ENCODE results near the gene PTCD1. TPM values are rescaled to one million over a fixed set of nuclear protein-coding genes. Genes with fewer than 3 reads are reported as not detected.
"Not testable (repeated sequence)": the region's sequence is repeated elsewhere in the genome, so short reads cannot be mapped to it uniquely, and the experiment has no call there.

Gene PTCD1
- total RNA-seq, 2 experiments from 2014 or later = 10.7 to 11.1 TPM

DNA sequence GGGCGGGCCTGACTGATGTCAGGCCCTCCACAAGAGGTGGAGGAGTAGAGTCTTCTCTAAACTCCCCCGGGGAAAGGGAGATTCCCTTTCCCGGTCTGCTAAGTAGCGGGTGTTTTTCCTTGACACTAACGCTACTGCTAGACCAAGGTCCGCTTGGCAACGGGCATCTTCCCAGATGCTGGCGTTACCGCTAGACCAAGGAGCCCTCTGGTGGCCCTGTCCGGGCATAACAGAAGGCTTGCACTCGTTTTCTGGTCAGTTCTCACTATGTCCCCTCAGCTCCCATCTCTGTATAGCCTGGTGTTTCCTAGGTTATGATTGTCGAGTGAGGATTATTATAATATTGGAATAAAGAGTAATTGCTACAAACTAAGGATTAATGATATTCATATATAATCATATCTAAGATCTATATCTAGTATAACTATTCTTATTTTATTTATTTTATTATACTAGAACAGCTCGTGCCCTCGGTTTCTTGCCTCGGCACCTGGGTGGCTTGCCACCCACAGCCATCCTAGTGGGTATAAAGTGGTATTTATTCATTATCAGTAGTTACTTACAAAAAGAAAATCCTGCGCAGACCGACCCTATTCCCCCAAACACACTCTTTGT, 23.0 kb downstream of the PTCD1 start:
- Mint-ChIP-seq H3K36me3 (peaks cover 31% of the 10 kb centered on the region), H3K4me1 (peaks cover 11% of the 10 kb centered on the region)
- H3K27me3 Mint-ChIP-seq; DNase-seq; ATAC-seq (ENCODE audit: low read depth); POLR2A ChIA-PET; H3K27ac Mint-ChIP-seq; H3K9me3 Mint-ChIP-seq; H3K4me3 Mint-ChIP-seq: not testable (repeated sequence)

DNA sequence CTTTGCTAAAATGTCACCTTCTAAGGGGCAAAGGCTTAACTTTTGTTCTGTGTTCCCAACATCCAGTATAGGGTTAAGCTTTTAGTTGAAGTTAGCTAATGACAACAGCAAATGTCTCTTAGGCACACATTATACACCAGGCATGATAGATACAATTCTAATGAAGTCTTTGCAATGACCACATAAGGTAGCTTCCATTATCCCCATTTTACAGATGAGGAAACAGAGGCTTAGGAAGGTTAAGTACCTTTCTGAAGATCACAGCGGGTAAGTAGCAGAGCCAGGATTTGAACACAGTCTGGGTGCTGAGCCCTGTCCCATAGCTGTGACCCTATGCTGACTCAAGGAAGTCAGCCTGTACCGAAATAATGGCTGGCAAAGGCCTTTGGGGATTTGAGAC, 28.0 kb downstream of the PTCD1 start:
- Mint-ChIP-seq H3K27me3 (no peaks in the 10 kb centered on the region), H3K9me3 (no peaks in the 10 kb centered on the region), H3K4me3 (peak overlapping the region; percentile 92), H3K4me1 (peaks cover 25% of the 10 kb centered on the region), H3K27ac (no peak overlapping the region), H3K36me3 (peaks cover 21% of the 10 kb centered on the region)
- POLR2A ChIA-PET = interaction anchor here (6.5 kb wide), 1 partner anchor 19 kb away, joined by 67 read pairs; no protein-coding TSS in a partner anchor
- ATAC-seq (ENCODE audit: low read depth) = no peak
- no peak for DNase-seq

DNA sequence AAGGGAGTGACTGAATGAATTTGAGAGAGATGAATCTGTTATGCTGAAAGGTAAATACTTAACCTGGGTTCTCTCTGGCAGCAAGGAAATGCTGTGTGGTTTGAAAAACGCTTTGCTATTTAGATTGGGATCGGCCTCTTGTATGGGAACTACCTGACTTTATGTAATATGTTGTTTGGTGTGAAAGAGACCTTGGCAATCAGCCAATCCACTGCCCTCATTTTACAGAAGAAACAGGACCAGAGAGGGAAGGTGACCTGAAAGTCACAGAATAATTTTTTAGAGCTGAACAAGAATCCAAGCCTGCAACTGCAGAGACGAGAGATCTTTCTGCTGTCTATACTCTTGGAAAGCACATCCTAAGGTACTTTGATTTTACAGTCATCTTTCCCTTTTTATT, 28.8 kb downstream of the PTCD1 start:
- peaks cover 16% of the 10 kb centered on the region for H3K36me3 Mint-ChIP-seq

DNA sequence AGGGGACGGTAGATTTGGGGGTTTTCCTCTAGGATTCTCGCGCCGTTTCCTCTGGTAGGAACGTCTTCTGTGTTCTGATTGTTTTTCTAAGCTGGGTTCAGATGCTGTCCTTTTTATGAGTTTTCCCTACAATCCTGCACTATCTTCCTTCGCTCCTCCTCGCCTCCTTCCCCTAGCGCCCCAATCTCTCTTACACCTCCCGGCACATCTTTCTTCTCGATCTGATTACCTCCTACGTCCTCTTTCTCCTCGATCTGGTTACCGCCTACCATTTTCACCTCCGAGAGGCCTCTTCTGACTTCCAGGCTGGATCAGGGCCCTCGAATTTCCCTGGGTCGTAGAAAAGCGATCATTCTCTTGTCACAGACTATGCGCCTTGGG, 29.4 kb downstream of the PTCD1 start:
- DNase-seq (no peak), ATAC-seq (ENCODE audit: low read depth) (peak; percentile 9)
- Mint-ChIP-seq H3K27me3 (no peaks in the 10 kb centered on the region), H3K27ac (peak overlapping the region; percentile 89), H3K4me3 (peak overlapping the region; percentile 92), H3K36me3 (peaks cover 17% of the 10 kb centered on the region), H3K9me3 (no peaks in the 10 kb centered on the region), H3K4me1 (peaks cover 30% of the 10 kb centered on the region)
- POLR2A ChIA-PET = interaction anchor here (0.6 to 6.5 kb wide), 28 partner anchors 7 to 1549 kb away, joined by 3 to 67 read pairs (median 5); partner anchors contain the start of genes AP4M1, ARPC1A, ARPC1B and ATP5MF

More for the DNA sequence above, 28.8 kb downstream of the PTCD1 start:
- DNase-seq (no peak), ATAC-seq (ENCODE audit: low read depth) (no peak)
- Mint-ChIP-seq H3K4me3 (peak overlapping the region; percentile 92), H3K9me3 (no peaks in the 10 kb centered on the region), H3K27ac (peak overlapping the region; percentile 89), H3K27me3 (no peaks in the 10 kb centered on the region), H3K4me1 (peaks cover 26% of the 10 kb centered on the region)
- POLR2A ChIA-PET = interaction anchor here (1.4 to 6.5 kb wide), 7 partner anchors 10 to 691 kb away, joined by 5 to 67 read pairs (median 11); partner anchors contain the start of genes AP4M1, ARPC1B, CPSF4 and MCM7

DNA sequence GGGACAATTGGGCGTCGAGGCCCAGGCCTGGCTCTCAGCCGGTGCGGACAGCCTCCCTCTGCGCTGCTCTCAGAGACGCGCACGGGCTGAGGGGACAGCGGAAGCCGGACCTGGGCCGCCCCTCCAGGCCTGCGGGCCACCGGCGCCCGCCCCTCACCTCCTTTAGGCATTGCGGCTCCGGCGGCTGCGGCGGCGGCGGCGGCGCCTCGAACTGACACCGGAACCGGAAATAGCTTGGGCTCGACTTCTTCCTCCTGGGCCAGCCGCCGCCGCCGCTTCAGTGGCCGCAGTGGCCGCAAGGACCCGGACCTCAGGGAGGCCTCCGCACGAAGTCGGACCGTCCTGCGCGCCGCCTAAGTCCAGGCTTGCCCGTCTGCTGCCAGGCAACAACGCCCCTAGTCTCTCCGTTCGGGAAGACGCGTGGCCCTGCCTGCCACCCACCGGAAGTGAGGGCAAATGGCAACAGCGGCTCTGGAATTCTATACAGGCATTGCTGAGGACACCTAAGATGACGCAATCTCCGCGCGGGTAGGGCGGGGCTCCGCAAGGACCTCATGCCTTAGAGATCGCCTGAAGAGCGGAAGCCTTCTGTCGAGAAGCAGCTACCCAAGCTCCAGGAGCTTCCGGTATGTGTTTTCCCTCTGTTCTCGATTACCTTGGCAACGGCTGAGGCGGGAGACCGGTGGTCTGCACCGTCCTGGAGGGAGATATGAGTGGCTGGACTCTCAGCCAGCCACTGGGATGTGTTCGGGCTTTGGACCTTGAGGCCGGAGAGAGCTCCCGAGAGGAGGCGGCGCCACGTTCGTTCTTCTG, 30.0 kb downstream of the PTCD1 start, which contains the start of the genes BUD31 and PDAP1:
Gene BUD31 (plus strand): TSS at position 591 of the 813 bp plus-strand sequence. CDS start 2,124 bp downstream, outside the sequence.
Gene PDAP1 (minus strand): TSS at position 219 of the 813 bp plus-strand sequence. CDS start 49 bp downstream, at position 170.
- Mint-ChIP-seq H3K9me3 (no peaks in the 10 kb centered on the region), H3K4me3 (peak within 1 kb of the TSS; percentile 92), H3K4me1 (peaks cover 32% of the 10 kb centered on the region), H3K27ac (peak within 1 kb of the TSS; percentile 89), H3K27me3 (no peaks in the 10 kb centered on the region), H3K36me3 (peaks cover 20% of the 10 kb centered on the region)
- DNase-seq (peak; percentile 93), ATAC-seq (ENCODE audit: low read depth) (peak; percentile 82)
- POLR2A ChIA-PET = interaction anchor here (0.6 to 6.5 kb wide), 28 partner anchors 7 to 1548 kb away, joined by 3 to 67 read pairs (median 5); partner anchors contain the start of genes AP4M1, ARPC1A, ARPC1B and ATP5MF

DNA sequence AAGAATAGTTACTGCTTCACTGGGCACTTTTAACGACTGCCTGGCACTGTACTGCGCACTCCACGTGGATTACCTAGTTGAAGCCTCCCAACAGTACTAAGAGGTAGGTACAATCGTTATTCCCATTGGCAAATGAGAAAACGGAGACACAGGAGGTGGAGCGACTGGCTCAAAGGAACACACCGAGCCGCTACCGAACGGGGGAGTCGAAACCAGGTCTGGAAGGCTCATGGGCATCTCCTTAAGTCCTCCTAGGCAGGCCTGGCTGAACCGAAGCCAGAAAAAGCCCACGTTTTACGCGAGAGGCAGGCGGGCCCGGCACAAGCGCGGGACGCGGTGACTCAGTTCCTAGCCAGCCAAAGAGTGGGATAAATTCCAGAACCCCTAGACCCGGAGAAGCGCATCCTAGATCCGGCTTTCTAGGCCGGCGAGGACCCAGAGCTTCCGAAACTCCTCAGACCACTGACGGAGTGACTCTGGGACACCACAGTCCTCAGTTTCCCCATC, 30.7 kb downstream of the PTCD1 start:
- ATAC-seq (ENCODE audit: low read depth) = peak; percentile 5
- Mint-ChIP-seq H3K27ac (peak overlapping the region; percentile 89), H3K9me3 (no peaks in the 10 kb centered on the region), H3K36me3 (peaks cover 25% of the 10 kb centered on the region), H3K4me3 (peak overlapping the region; percentile 92), H3K27me3 (no peaks in the 10 kb centered on the region), H3K4me1 (peaks cover 35% of the 10 kb centered on the region)
- POLR2A ChIA-PET = interaction anchor here (1.2 to 6.5 kb wide), 13 partner anchors 9 to 209 kb away, joined by 3 to 67 read pairs (median 10); partner anchors contain the start of genes ARPC1B, ATP5MF, CPSF4 and PTCD1
- DNase-seq = no peak

DNA sequence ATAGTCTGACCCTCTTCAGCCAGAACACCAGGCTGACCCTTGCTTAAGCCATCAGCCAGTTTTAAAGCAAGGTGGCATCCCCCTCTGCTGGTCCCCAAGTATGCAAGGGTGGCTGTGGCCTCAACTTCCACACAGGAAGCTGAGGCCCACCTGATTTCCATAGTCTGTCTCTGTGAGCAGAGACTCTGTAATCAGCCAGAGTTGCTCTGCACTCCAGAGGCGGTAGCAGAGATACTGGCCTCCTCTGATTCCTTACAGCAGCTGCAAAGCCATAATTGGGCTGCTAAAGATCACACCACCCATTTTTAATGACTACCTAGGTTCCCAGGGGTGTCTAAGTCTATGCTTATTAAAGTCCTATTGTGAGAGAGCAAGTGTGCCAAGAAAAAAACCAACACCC, 32.0 kb downstream of the PTCD1 start:
- peaks cover 35% of the 10 kb centered on the region for H3K4me1 Mint-ChIP-seq
- peaks cover 21% of the 10 kb centered on the region for H3K36me3 Mint-ChIP-seq
- H3K9me3 Mint-ChIP-seq = no peaks in the 10 kb centered on the region
- H3K27ac Mint-ChIP-seq = peak overlapping the region; percentile 69
- ATAC-seq (ENCODE audit: low read depth) = no peak
- POLR2A ChIA-PET = interaction anchor here (0.9 to 6.5 kb wide), 7 partner anchors 7 to 210 kb away, joined by 3 to 67 read pairs (median 3); partner anchors contain the start of genes CPSF4, PTCD1 and ZSCAN25
- H3K27me3 Mint-ChIP-seq = no peaks in the 10 kb centered on the region
- peak overlapping the region; percentile 92 for H3K4me3 Mint-ChIP-seq
- no peak for DNase-seq

DNA sequence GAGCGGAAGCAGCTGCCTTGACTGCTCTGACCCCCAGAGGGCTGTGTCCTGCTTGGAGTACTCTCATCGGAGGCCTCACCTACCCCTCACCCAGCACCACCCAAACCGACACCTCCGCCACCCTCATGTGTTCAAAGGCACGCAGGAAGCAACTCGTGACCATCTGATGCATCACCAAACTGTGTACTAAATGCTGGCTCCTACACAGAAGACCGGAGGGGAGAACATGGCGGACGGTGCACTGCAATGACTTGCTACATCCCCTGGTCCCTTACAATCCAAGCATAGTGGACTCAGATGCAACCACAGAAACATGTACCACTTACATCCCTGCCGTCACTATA, 33.6 kb downstream of the PTCD1 start:
- ATAC-seq (ENCODE audit: low read depth) (no peak), DNase-seq (no peak)
- POLR2A ChIA-PET = interaction anchor here (6.5 kb wide), 1 partner anchor 13 kb away, joined by 67 read pairs; no protein-coding TSS in a partner anchor
- no peaks in the 10 kb centered on the region for H3K9me3 Mint-ChIP-seq
- H3K4me3 Mint-ChIP-seq = no peak overlapping the region
- no peak overlapping the region for H3K27ac Mint-ChIP-seq
- no peaks in the 10 kb centered on the region for H3K27me3 Mint-ChIP-seq
- peaks cover 24% of the 10 kb centered on the region for H3K4me1 Mint-ChIP-seq
- H3K36me3 Mint-ChIP-seq = peaks cover 20% of the 10 kb centered on the region

DNA sequence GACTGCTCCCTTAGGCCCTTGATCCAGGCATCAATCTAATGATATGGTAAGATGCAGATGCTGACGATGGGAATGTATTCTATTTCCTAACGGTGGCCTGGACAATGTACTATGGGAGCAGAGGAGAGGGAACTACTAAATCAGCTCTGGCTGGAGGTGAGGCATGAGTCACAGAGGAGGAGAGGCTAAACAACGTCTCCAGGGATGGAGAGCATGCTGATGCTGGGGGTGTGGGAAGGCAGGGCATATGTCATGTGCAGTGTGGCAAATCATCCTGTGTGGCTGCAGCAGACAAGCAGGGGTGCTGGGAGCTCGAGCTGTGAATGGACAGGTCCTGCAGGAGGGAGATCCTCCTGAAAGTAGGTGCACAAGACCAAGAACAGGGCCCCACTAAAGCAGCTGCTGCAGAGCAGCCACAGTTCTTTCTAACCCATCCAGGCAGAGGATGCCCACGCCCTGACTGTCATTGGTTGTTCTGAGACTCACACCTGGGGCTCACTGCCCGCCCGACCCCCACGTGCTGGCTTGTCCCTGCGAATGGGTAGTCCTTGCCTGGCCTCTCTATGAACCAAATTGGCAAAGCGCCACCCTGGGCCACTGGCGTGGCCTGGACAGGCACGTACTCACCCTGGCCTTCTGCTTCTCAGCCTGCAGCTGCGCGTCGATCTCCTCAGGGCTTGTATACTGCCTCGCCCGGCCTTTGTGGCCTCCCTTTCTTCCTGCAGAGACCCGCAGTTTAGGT, 34.2 kb downstream of the PTCD1 start:
- Mint-ChIP-seq H3K4me3 (no peak overlapping the region), H3K9me3 (no peaks in the 10 kb centered on the region), H3K27me3 (no peaks in the 10 kb centered on the region), H3K27ac (peak overlapping the region; percentile 49), H3K36me3 (peaks cover 20% of the 10 kb centered on the region), H3K4me1 (peaks cover 20% of the 10 kb centered on the region)
- POLR2A ChIA-PET = interaction anchor here (1.1 to 6.5 kb wide), 2 partner anchors 12 to 14 kb away, joined by 4 to 67 read pairs; no protein-coding TSS in a partner anchor
- DNase-seq (no peak), ATAC-seq (ENCODE audit: low read depth) (no peak)

DNA sequence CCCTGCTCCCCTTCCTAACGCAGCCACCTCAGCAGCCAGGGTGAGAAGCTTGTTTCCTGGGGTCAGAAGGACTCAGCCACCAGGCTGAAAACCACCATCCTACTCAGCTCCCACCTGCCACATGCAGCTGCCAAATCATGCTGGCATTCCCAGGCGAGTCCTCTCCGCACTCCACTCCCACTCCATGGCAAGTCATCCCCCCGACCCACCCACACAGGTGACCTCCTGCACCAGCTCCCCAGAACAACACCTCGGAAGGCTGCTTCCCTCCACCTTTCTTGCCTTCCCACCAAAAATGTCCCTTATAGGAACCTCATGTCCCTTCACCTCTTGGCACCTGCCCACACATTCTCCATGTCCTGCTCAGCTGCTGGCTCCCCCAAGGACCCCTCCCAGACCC, 34.8 kb downstream of the PTCD1 start:
- Mint-ChIP-seq H3K27ac (no peak overlapping the region), H3K27me3 (no peaks in the 10 kb centered on the region), H3K36me3 (peaks cover 20% of the 10 kb centered on the region), H3K4me3 (no peak overlapping the region), H3K4me1 (peaks cover 20% of the 10 kb centered on the region), H3K9me3 (no peaks in the 10 kb centered on the region)
- ATAC-seq (ENCODE audit: low read depth) (no peak), DNase-seq (no peak)
- POLR2A ChIA-PET = interaction anchor here (1.0 to 1.1 kb wide), 2 partner anchors 13 to 28 kb away, joined by 4 read pairs; no protein-coding TSS in a partner anchor

DNA sequence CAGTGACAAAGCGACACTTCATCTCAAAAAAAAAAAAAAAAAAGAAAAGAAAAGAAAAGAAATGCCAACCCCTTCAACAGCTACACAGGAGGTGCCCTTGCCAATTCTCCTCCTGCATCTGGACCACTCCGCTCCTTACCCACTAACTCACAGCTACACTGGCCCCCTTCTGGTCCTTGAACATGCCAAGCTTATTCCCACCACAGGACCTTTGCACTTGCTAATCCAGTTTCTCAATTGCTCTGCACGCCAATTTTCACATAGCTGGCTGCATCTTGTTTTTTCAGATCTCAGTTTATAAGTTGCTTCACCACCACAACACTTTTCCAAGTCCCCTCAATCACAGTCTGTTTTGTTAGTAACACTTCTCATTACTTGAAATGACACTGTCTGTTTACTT, 35.7 kb downstream of the PTCD1 start:
- Mint-ChIP-seq H3K9me3 (no peaks in the 10 kb centered on the region), H3K36me3 (peaks cover 24% of the 10 kb centered on the region), H3K4me1 (peaks cover 20% of the 10 kb centered on the region), H3K27me3 (no peaks in the 10 kb centered on the region), H3K4me3 (no peak overlapping the region), H3K27ac (peak overlapping the region; percentile 1)
- ATAC-seq (ENCODE audit: low read depth) (no peak), DNase-seq (no peak)
- POLR2A ChIA-PET = interaction anchor here (0.7 to 1.3 kb wide), 5 partner anchors 10 to 73 kb away, joined by 3 to 4 read pairs (median 4); no protein-coding TSS in a partner anchor

DNA sequence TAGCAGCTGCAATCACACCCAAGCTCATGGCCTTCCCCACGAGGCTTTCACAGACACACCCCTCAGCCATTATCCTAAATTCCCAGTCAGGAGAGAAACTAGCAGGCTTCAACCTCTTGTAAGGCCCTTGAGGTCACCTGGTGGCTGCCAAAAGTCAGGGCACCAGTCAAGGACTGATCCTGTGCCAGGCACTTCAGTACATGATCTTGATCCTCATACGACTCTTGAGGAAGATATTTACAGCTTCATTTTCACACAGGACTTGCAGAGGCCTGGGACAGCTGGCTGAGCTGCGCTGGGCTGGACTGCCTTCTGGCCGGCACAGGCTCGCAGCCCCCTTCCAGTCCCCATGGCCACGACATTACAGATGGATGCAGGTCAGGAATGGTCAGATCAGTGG, 39.0 kb downstream of the PTCD1 start:
- H3K4me3 Mint-ChIP-seq = no peak overlapping the region
- H3K27me3 Mint-ChIP-seq = no peaks in the 10 kb centered on the region
- H3K9me3 Mint-ChIP-seq = no peaks in the 10 kb centered on the region
- ATAC-seq (ENCODE audit: low read depth) = no peak
- H3K4me1 Mint-ChIP-seq = peaks cover 8% of the 10 kb centered on the region
- DNase-seq = no peak
- H3K36me3 Mint-ChIP-seq = peaks cover 26% of the 10 kb centered on the region
- peak overlapping the region; percentile 55 for H3K27ac Mint-ChIP-seq
- POLR2A ChIA-PET = interaction anchor here (1.5 to 3.6 kb wide), 2 partner anchors 8 to 19 kb away, joined by 4 to 23 read pairs; partner anchors contain the start of genes BUD31 and PDAP1
